ENCODE results near the gene BMF.

The BMF gene

DNA sequence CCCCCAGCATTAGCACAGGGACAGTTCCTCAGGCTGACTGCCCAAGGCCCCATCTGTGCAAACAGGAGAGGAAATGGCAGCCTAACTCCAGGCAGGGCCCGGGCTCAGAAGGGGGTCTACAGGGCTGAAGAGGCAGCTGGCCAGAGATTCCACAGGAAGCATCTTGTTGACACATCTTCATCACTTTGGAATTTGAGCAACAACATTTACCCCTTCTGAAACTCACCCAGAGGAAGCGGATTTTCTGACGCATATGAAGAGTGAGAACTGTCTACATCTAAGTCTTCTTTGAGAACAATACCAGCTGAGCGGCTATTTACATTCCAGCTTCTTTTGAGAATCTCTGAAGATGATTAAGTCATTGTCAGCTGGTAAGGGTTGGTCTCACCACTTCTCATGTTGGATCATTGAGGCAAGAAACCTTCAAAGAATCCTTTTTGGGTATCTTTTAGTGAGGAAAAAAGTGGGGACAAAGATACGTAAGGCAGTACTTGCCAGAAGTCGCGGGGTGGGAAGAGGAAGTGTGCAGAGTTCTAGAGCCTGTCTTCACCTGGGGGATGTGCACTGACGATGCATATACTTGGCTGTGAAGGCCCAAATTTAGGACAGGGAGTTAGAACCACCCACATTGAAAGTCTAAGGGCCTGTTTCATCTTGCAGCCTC, 44.3 kb downstream of the BMF start:
- Histone ChIP-seq H3K27me3 (replicated peaks) (no peaks in the 10 kb centered on the region), H3K36me3 (replicated peaks) (no peaks in the 10 kb centered on the region), H3K27ac (peak overlapping the region; percentile 87), H3K4me3 (ENCODE audit: low read depth, low read length) (no peak overlapping the region)
- peak; percentile 93 for DNase-seq
- in situ Hi-C loops (cut with HindIII; ENCODE audit: low pct_ligation_motif_present, low sequenced_read_pairs), result no loop called here
- TF ChIP-seq CTCF (IDR thresholded peaks at IDR 0.05; ENCODE audit: low read depth, low read length, missing control alignments), result no peak

- H3K27ac ChIP-seq, result peak overlapping the region; percentile 87
- no peaks in the 10 kb centered on the region for H3K36me3 ChIP-seq (replicated peaks)
- no peaks in the 10 kb centered on the region for H3K27me3 ChIP-seq (replicated peaks)
- no peak overlapping the region for H3K4me3 ChIP-seq (ENCODE audit: low read depth, low read length)
- in situ Hi-C loops (cut with HindIII; ENCODE audit: low pct_ligation_motif_present, low sequenced_read_pairs), result no loop called here
- peak; percentile 60 for DNase-seq
- no peak for TF ChIP-seq CTCF (IDR thresholded peaks at IDR 0.05; ENCODE audit: low read depth, low read length, missing control alignments)
Observed at GRCh38 chr15:40063563-40064011, 45.1 kb downstream of the BMF start.

DNA sequence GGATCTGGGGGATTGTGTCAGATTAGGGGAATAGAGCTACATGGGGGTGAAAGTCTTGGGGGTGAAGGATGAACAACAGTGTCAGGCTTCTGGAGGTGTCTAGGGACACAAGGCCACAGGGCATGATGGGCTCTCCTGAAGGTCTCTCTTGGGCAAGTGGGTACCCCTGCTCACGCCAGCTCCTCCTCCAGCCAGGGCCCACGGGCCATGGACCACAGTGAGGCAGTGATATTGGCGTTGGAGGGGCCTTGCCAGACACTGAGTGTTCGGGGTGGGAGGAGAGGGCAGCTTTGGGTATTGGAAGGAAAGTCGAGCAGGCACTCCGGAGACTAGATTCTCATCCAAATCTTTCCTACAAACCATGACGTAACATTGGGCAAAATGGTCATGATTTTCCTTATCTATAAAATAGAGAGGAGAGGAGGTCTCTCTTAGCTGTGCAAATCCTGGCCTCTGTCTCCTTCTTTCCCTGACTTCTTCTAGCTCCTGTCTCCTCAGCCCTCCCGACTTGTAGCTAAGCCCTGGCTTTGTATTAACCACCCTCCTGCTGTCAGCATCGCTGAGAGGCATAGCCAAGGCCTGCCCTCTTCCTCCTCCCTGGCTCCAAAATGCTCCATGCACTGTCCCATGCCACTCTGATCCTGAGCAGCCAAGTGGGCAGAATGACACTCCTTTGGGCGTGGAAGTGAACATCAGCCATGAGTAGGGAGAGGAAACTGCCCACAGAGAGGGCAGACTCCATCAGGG, 45.7 kb downstream of the BMF start:
- H3K27me3 ChIP-seq (replicated peaks), result no peaks in the 10 kb centered on the region
- TF ChIP-seq CTCF (IDR thresholded peaks at IDR 0.05; ENCODE audit: low read depth, low read length, missing control alignments), result no peak
- peak overlapping the region; percentile 87 for H3K27ac ChIP-seq
- in situ Hi-C loops (cut with HindIII; ENCODE audit: low pct_ligation_motif_present, low sequenced_read_pairs), result no loop called here
- H3K36me3 ChIP-seq (replicated peaks), result no peaks in the 10 kb centered on the region
- DNase-seq, result no peak
- no peak overlapping the region for H3K4me3 ChIP-seq (ENCODE audit: low read depth, low read length)

- no peak for TF ChIP-seq CTCF (IDR thresholded peaks at IDR 0.05; ENCODE audit: low read depth, low read length, missing control alignments)
- Histone ChIP-seq H3K4me3 (ENCODE audit: low read depth, low read length) (no peak overlapping the region), H3K36me3 (replicated peaks) (no peaks in the 10 kb centered on the region), H3K27me3 (replicated peaks) (no peaks in the 10 kb centered on the region), H3K27ac (no peak overlapping the region)
- no peak for DNase-seq
- in situ Hi-C loops (cut with HindIII; ENCODE audit: low pct_ligation_motif_present, low sequenced_read_pairs), result no loop called here
Observed at GRCh38 chr15:40061212-40061901, 47.3 kb downstream of the BMF start.

DNA sequence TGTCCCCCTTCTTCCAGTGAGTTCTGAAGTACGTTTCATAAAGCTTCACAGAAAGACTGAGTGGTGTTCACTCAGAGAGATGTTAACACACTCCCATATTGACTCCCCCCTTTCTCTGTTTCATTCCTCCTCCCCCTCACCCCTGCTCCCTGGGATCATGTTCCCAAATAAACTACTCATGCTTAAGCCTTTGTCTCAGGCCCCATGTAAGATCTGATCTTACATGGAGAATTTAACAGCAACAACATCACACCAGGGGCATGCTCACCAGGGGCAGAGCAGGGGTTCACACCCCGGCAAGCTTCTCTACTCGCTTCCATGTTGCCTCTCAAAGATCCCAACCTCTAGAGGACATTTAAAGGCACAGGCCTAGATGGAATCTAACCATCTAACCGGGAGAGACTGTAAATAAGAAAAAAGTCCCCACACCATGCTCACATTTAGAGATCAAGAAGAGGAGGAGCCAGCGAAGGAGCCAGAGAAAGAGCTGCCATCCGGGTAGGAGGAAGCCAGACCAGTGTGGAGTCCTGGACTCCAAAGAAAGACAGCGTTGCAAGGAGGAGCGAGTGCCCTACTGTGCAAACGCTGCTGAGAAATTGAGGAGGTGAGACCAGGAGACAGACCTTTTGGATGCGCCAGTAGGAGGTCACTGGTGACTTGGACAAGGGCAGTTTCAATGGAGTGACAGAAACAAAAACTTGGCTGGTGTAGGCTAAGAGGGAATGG, 48.3 kb downstream of the BMF start:
- no peak overlapping the region for H3K27ac ChIP-seq
- DNase-seq, result no peak
- in situ Hi-C loops (cut with HindIII; ENCODE audit: low pct_ligation_motif_present, low sequenced_read_pairs), result no loop called here
- TF ChIP-seq CTCF (IDR thresholded peaks at IDR 0.05; ENCODE audit: low read depth, low read length, missing control alignments), result no peak
- H3K4me3 ChIP-seq (ENCODE audit: low read depth, low read length), result no peak overlapping the region
- no peaks in the 10 kb centered on the region for H3K36me3 ChIP-seq (replicated peaks)
- no peaks in the 10 kb centered on the region for H3K27me3 ChIP-seq (replicated peaks)
